GM12875 (cell line): ENCODE results near the gene HABP2.

Source experiments
- H3K4me3 ChIP-seq: one replicate; pipeline ENCODE4 v1.5.1; 2011; ENCODE audit warnings: low read depth, low read length, control low read depth
- TF ChIP-seq, protein P1 (sequence below): IDR thresholded peaks from 2 replicates; pipeline ENCODE4 v1.5.1; 2011; ENCODE audit warnings: low read depth, mild to moderate bottlenecking, control low read depth, inconsistent platforms, low read length, moderate library complexity, borderline replicate concordance; ENCODE audit not compliant: insufficient read depth

Gene HABP2

DNA sequence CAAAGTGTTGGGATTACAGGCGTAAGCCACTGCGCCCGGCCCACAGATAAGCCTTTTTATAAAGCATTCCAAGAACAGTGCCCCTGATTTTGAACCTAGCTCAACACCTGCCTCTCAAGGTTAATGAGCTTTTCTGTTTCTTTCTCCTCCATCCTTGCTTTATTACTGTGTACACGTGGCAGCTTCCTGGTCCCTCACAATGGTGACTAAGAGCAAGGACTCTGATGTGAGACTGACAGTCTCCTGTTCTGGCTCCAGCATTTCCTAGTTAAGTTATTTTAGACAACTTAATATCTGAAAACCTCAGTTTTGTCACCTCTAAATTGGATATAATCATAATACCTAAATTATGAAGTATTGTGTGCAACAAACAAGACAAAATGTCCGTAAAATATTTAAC lies 9.9 kb downstream of the HABP2 start:
- H3K4me3 ChIP-seq = no peak overlapping the region
- TF ChIP-seq, protein P1, sequence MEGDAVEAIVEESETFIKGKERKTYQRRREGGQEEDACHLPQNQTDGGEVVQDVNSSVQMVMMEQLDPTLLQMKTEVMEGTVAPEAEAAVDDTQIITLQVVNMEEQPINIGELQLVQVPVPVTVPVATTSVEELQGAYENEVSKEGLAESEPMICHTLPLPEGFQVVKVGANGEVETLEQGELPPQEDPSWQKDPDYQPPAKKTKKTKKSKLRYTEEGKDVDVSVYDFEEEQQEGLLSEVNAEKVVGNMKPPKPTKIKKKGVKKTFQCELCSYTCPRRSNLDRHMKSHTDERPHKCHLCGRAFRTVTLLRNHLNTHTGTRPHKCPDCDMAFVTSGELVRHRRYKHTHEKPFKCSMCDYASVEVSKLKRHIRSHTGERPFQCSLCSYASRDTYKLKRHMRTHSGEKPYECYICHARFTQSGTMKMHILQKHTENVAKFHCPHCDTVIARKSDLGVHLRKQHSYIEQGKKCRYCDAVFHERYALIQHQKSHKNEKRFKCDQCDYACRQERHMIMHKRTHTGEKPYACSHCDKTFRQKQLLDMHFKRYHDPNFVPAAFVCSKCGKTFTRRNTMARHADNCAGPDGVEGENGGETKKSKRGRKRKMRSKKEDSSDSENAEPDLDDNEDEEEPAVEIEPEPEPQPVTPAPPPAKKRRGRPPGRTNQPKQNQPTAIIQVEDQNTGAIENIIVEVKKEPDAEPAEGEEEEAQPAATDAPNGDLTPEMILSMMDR = no peak

DNA sequence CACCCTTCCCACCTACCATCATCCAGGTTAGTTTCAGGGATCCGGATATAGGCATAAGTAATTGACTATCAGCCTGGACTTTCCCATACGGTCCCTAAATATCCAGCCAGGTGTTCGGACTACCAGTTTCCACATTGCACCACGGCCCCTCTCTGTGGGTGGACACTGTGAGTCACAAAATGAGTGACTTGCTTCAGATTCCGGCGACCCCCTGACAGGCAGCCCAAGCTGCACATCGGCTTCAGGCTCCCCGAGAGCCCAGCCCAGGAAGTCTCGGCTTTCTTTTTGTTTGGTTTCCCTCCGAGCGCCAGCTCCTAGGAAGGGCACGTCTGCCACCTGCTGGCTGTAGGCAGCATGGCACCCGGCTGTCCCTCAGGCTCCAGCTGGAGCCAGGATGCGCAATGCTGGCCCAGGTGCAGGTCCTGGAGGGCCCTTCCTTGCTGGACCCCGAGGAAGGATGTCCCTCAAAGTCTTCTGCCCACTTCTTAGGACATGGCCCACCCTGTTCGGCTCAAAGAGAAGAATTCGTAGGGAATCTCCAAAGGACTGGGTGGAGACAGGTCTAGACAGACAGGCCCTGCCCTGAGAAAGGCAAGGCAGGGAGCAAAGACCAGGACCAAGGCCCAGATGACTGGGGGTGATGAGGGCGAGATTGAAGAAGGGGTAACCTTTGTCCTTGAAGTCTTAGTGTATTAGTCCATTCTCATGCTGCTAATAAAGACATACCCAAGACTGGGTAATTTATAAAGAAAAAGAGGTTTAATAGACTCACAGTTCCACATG lies 10.6 kb downstream of the HABP2 start:
- H3K4me3 ChIP-seq = no peak overlapping the region
- TF ChIP-seq, protein P1 = peak; percentile 99

DNA sequence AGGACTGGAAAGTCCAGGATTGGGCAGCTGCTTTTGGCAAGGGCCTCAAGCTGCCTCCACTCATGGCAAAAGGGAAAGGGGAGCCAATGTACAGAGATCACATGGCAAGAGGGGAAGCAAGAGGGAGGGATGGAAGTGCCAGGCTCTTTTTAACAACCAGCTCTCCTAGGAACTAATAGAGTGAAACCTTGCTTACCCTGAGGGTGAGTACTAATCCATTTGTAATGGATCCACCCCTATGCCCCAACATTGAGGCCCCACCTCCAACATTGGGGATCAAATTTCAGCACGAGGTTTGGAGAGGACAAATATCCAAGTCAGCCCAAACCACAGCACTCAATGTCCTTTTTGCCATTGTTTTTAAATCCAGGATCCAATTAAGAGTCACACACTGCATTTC lies 12.5 kb downstream of the HABP2 start:
- no peak overlapping the region for H3K4me3 ChIP-seq
- TF ChIP-seq, protein P1 = no peak

DNA sequence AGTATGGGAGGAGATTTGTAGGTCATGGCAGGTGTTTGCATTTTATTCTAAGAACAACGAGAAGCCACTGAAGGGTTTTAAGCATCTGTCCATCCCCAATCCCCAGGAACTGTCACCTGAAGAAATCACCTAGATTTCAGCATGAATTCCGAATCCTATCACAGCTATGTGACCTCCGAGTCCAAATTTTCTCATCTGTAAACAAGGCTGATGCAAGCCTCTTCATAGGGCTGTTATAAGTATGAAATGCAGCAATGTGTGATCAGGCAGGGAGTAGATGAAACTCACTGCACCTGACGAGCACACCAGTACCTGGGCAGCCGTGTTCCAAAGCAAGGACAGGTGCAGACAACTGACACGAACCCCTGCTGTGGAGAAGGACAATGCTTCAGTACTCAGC lies 14.0 kb downstream of the HABP2 start:
- no peak overlapping the region for H3K4me3 ChIP-seq
- TF ChIP-seq, protein P1 = no peak

DNA sequence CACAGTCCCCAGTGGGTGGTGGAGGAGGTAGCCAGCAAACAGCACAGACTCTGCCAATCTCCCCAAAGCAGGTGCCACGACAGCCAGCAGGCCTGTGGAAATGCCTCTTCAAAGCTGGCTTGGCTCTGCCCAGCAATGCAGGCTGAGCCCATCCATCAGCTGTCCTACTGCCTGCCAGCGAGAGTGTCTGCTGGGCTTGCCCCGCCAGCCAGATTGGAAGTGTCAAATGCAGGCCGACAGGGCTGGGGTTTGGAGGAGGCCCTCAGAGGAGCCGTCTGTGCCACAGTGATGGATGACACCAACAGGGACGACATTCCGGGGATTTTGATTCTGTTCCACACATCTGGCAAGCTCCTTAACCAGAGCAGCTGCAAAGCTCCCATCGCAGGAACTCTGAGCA lies 16.7 kb downstream of the HABP2 start:
- TF ChIP-seq, protein P1 = no peak
- H3K4me3 ChIP-seq = no peak overlapping the region

DNA sequence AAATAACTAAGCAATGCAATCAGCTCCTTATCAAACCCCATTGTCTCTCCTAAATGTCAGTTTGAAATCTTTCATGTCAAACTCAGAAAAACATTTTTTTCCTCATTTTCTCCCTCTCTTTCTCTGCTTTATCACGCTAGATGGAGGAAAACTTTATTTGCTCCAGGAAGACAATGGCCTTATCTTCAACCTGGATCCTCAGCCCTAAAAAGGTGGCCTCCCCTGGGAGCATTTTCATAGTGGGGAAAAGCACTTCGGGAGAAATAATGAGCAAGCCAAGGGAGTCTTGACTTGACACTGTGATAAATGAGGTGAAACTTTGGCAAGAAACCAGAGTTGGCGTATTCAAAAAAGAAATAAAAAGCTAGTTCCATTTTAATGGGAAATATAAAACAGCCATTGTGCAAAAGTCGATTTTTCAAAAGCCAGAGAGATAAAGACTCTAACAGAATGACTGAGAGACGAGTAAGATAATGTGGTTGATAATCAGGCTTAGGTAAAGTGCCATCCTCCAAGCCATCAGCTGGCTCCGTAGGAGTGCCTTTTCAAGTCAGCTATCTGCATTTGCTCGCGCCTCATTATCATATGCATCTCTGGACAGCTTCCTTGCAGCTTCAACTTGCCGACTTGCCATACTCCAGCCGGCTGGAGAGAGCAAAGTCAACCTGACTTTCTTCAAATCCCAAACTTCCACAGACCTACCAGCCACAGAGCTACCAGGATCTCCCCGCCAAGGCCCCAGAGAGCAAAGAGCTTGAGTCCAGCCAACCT lies 19.9 kb downstream of the HABP2 start:
- H3K4me3 ChIP-seq = no peak overlapping the region
- TF ChIP-seq, protein P1 = no peak
